OCI-LY7 (cell line): ENCODE data around the gene RAP1GDS1. TPM values are rescaled to one million over a fixed set of nuclear protein-coding genes. Genes with fewer than 3 reads are reported as not detected.

Source experiments
- BruUV-seq: library from RNA; stranded (reverse); fragments of 400-500 nt; replicated peaks from 2 replicates; lab custom pipeline; 2021; lab: Mats Ljungman, UMichigan
- CTCF ChIA-PET: fragments of 300-600 bp; sonication (Branson Sonifier 250); formaldehyde crosslinking; loops from one replicate; lab custom pipeline; 2022; ENCODE audit warnings: antibody characterized with exemption; ENCODE audit not compliant: unreplicated experiment; lab: Charles Lee
- POLR2A ChIA-PET: fragments of 300-600 bp; sonication (Branson Sonifier 250); formaldehyde crosslinking; loops from one replicate; lab custom pipeline; 2022; ENCODE audit warnings: antibody characterized with exemption; lab: Charles Lee
- DNase-seq: peaks from one replicate; pipeline ENCODE4 v3.0.0-alpha.2; 2015; ENCODE audit warnings: low spot score
- H2AFZ ChIP-seq: fragments of 200-600 bp; sonication (generic), shearing (Covaris generic); 2 replicates; pipeline ENCODE4 v1.6.1; 2014; ENCODE audit warnings: mild to moderate bottlenecking, antibody characterized with exemption, low read length, moderate library complexity
- H3K27ac ChIP-seq: fragments of 200-600 bp; sonication (generic); 2 replicates; pipeline ENCODE4 v1.5.1; 2014; ENCODE audit warnings: mixed run types, low read depth, mild to moderate bottlenecking, moderate library complexity, low read length, inconsistent platforms; ENCODE audit not compliant: poor library complexity, severe bottlenecking
- H3K36me3 ChIP-seq: fragments of 200-600 bp; sonication (generic); 2 replicates; pipeline ENCODE4 v1.6.1; 2014; ENCODE audit warnings: mild to moderate bottlenecking, antibody characterized with exemption, low read length, moderate library complexity, mixed read lengths; ENCODE audit not compliant: insufficient read depth
- H3K4me1 ChIP-seq: fragments of 200-600 bp; sonication (generic); 2 replicates; pipeline ENCODE4 v1.5.1; 2014; ENCODE audit warnings: mild to moderate bottlenecking, low read length; ENCODE audit not compliant: insufficient read depth, poor library complexity, severe bottlenecking
- H3K4me2 ChIP-seq: fragments of 200-600 bp; sonication (generic); 2 replicates; pipeline ENCODE4 v1.6.1; 2014; ENCODE audit warnings: mild to moderate bottlenecking, low read length
- H3K4me3 ChIP-seq: fragments of 200-600 bp; sonication (generic); 2 replicates; pipeline ENCODE4 v1.5.1; 2014; ENCODE audit warnings: mild to moderate bottlenecking, low read depth, low read length; ENCODE audit not compliant: poor library complexity, severe bottlenecking
- H3K79me2 ChIP-seq: fragments of 200-600 bp; sonication (generic); 2 replicates; pipeline ENCODE4 v1.6.1; 2016; ENCODE audit warnings: low read depth, mild to moderate bottlenecking, low read length, moderate library complexity, mixed read lengths; ENCODE audit not compliant: insufficient read depth
- H3K9me2 ChIP-seq: fragments of 200-600 bp; sonication (generic); 2 replicates; pipeline ENCODE4 v1.6.1; 2016; ENCODE audit warnings: mild to moderate bottlenecking, low read length, mixed read lengths; ENCODE audit not compliant: insufficient read depth
- H3K9me3 ChIP-seq: fragments of 200-600 bp; sonication (generic); 2 replicates; pipeline ENCODE4 v1.6.1; 2014; ENCODE audit warnings: mild to moderate bottlenecking, mixed run types, low read length, mixed read lengths
- H4K20me1 ChIP-seq: fragments of 200-600 bp; sonication (generic); 2 replicates; pipeline ENCODE4 v1.6.1; 2014; ENCODE audit warnings: mild to moderate bottlenecking, antibody characterized with exemption, low read length, moderate library complexity, mixed read lengths; ENCODE audit not compliant: insufficient read depth
- CTCF ChIP-seq: fragments of 200-600 bp; sonication (generic); conservative IDR thresholded peaks from 2 replicates; pipeline ENCODE4 v1.5.1; 2014; ENCODE audit warnings: mild to moderate bottlenecking, antibody characterized with exemption, low read length, moderate library complexity, mixed read lengths
- EZH2phosphoT487 ChIP-seq: fragments of 200-600 bp; sonication (generic); IDR thresholded peaks from 2 replicates; pipeline ENCODE4 v1.6.1; 2018; ENCODE audit warnings: low read depth, borderline replicate concordance, mild to moderate bottlenecking, mixed run types, antibody characterized with exemption, low read length, moderate library complexity, mixed read lengths
- intact Hi-C: fragments of 100-400 bp; cut with micrococcal nuclease; formaldehyde crosslinking; loops from one replicate; pipeline ENCODE4 v1.10.0; 2022; ENCODE audit not compliant: unreplicated experiment
- total RNA-seq, 2 experiments: library from RNA; depleted of rRNA in 1 of 2; stranded (reverse); fragments of >200 nt in 1 of 2; shearing (Covaris generic) in 1 of 2; gene quantifications; 2 replicates each; pipeline ENCODE4 v1.2.3, GENCODE V29; 2014 to 2022

RAP1GDS1 gene
- total RNA-seq, 2 experiments from 2014 or later: 53.5 to 57.8 TPM

GRCh38 chr4:98253499-98253898 lies 7.7 kb upstream of the RAP1GDS1 start:
- BruUV-seq: no TSS peak
- CTCF ChIA-PET: no interaction called here
- H4K20me1 ChIP-seq: no peaks in the 10 kb centered on the region
- no peak overlapping the region for H2AFZ ChIP-seq
- H3K27ac ChIP-seq: no peak overlapping the region
- H3K4me1 ChIP-seq: no peaks in the 10 kb centered on the region
- TF ChIP-seq CTCF (no peak), EZH2phosphoT487 (no peak)
- H3K4me2 ChIP-seq: no peak overlapping the region
- intact Hi-C loops: no loop called here
- no peaks in the 10 kb centered on the region for H3K9me2 ChIP-seq
- H3K4me3 ChIP-seq: no peak overlapping the region
- POLR2A ChIA-PET: interaction anchor here (0.6 kb wide), 1 partner anchor 31 kb away, joined by 8 read pairs; no protein-coding TSS in a partner anchor
- no peaks in the 10 kb centered on the region for H3K79me2 ChIP-seq
- no peaks in the 10 kb centered on the region for H3K9me3 ChIP-seq
- no peak for DNase-seq
- H3K36me3 ChIP-seq: no peaks in the 10 kb centered on the region

- peaks cover 15% of the 10 kb centered on the region for H4K20me1 ChIP-seq
- peaks cover 7% of the 10 kb centered on the region for H3K36me3 ChIP-seq
- intact Hi-C loops: loop anchor here (2.0 to 5.0 kb wide), 4 partner anchors 31 to 827 kb away; partner anchors contain the start of genes ADH5 and EIF4E
- BruUV-seq: no TSS peak
- TF ChIP-seq EZH2phosphoT487: no peak
- TF ChIP-seq CTCF: no peak
- H3K4me2 ChIP-seq: peak overlapping the region; percentile 97
- peaks cover 23% of the 10 kb centered on the region for H3K4me1 ChIP-seq
- H2AFZ ChIP-seq: peak overlapping the region; percentile 84
- CTCF ChIA-PET: interaction anchor here (1.2 kb wide), 1 partner anchor 24 kb away, joined by 3 read pairs; no protein-coding TSS in a partner anchor
- H3K9me3 ChIP-seq: no peaks in the 10 kb centered on the region
- peak overlapping the region; percentile 66 for H3K27ac ChIP-seq
- H3K9me2 ChIP-seq: no peaks in the 10 kb centered on the region
- peaks cover 48% of the 10 kb centered on the region for H3K79me2 ChIP-seq
- POLR2A ChIA-PET: interaction anchor here (0.6 to 3.4 kb wide), 8 partner anchors 10 to 666 kb away, joined by 3 to 21 read pairs (median 4); partner anchors contain the start of gene STPG2
- peak overlapping the region; percentile 85 for H3K4me3 ChIP-seq
- peak; percentile 24 for DNase-seq
Measured at GRCh38 chr4:98260047-98260578, 1.1 kb upstream of the RAP1GDS1 start.
